Right ventricle myocardium inferior (tissue), 1 donor: ENCODE results near the gene VDR. TPM values are rescaled to one million over a fixed set of nuclear protein-coding genes. Genes with fewer than 3 reads are reported as not detected.

Experiments used
- ATAC-seq: fragments of 200-7000 bp; cut with Tn5 transposase; one replicate; pipeline ENCODE4 v1.9.1; 2020; ENCODE audit warnings: mild to moderate bottlenecking, moderate library complexity
- DNase-seq: peaks from one replicate; pipeline ENCODE4 v3.0.0; 2021; ENCODE audit errors: missing footprints
- intact Hi-C: fragments of 100-400 bp; cut with DNase I; formaldehyde crosslinking; loops from one replicate; pipeline ENCODE4 v1.11.0; 2022
- total RNA-seq: library from RNA; stranded (reverse); fragmentation: NEBNext Ultra II Directional; extraction: Animal tissue kit (Norgen Biotek cat#: 25700); gene quantifications from one replicate; pipeline ENCODE4 v1.2.1, GENCODE V29; 2021
- donor health status: DM: no; HTN: yes; CAD: no; lungs with severe emphysema.

The VDR gene
- total RNA-seq, 1 donor from 2014 or later, result 0.35 TPM

- no peak for DNase-seq
- no peak for ATAC-seq
- intact Hi-C loops, result no loop called here
Observed at GRCh38 chr12:47938093-47938492, 33.3 kb upstream of the VDR start.

GRCh38 chr12:47935184-47935583 lies 30.4 kb upstream of the VDR start:
- ATAC-seq (peak; percentile 82), DNase-seq (peak; percentile 78)
- intact Hi-C loops, result no loop called here

GRCh38 chr12:47931187-47931586 lies 26.4 kb upstream of the VDR start:
- intact Hi-C loops, result no loop called here
- ATAC-seq (no peak), DNase-seq (no peak)

DNA sequence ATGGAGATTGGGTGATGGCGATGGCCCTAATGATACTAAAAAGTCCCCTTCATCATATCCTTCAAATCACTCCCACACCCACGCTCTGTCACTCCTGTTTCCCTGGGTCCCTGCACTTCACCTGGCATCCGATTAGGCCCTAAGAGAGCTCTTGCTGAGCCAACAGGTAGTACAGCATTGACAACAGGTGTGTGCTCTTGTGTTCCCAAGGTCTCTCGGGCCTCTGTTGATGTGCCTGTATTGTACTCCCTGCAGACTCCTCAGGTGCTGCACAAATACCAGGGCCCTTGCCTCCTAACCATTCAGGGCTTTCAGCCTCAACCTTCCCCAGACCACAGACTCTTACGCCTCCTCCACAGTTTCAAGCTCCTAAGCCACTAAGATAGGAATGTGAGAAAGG lies 25.8 kb upstream of the VDR start:
- intact Hi-C loops, result no loop called here
- ATAC-seq, result no peak

GRCh38 chr12:47927346-47927745 lies 22.6 kb upstream of the VDR start:
- no peak for ATAC-seq
- no peak for DNase-seq
- intact Hi-C loops, result no loop called here

More for the DNA sequence above, 25.8 kb upstream of the VDR start:
- DNase-seq, result no peak

DNA sequence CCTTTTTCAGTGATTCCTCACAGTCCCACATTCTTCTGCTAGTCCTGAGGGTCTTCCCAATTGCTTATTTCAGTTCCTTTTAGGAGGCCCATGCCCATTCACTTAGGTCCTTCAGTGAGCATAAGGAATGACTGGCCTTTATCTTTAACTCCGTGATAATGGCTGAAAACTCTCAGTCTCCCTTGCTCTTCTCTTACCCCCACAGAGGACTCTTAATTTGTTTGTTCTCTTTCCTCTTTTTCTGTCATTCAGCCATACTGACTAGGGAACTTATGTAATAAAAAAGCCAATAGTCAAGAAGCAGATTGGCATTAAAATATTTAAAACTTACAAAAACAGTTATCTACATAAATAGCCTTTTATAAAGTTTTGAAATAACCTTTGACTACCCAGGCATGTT lies 17.1 kb upstream of the VDR start:
- ATAC-seq, result no peak

DNA sequence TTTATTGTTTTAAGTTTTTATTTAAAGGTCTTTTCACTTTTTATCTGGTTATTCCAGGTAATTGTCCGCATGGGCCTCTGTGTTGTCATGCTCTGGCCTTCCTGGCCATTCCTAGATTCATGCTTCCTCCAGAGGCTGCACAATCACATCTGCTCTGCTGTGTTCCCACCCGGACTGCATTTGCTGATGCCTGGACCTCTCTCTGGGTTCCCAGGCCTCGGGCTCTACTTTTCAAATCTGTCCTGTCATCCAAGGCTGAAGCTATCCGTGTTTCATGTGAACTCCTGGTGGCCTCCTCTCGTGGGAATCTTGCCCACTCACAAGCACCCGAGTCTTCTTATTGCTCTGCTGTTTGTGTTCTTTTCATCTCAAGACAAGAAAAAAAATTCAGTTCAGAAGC lies 16.1 kb upstream of the VDR start:
- DNase-seq (no peak), ATAC-seq (no peak)
- intact Hi-C loops, result no loop called here

More for the DNA sequence above, 17.1 kb upstream of the VDR start:
- DNase-seq, result no peak
- intact Hi-C loops, result no loop called here

GRCh38 chr12:47913081-47913480 lies 8.3 kb upstream of the VDR start:
- ATAC-seq, result no peak
- no peak for DNase-seq
- intact Hi-C loops, result no loop called here

DNA sequence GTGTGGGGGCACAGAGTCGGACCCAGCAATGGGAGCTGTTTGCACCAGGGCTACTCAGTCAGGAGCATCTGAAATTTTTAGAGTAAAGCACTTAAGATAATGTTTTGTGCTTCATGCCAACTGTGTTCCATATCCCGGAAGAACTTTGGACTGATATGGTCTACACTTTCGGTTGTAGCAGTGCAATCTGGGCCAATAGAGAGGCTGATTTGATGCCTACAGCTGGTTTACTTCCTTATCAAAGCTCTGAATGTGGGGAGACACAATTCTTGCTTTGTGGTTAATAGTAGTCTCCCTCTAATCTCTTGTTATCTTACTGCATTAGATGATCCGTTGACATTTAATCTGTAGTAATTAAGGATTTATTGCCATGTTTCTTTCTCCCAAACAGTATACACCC lies 7.8 kb upstream of the VDR start:
- intact Hi-C loops, result no loop called here
- ATAC-seq (no peak), DNase-seq (no peak)

DNA sequence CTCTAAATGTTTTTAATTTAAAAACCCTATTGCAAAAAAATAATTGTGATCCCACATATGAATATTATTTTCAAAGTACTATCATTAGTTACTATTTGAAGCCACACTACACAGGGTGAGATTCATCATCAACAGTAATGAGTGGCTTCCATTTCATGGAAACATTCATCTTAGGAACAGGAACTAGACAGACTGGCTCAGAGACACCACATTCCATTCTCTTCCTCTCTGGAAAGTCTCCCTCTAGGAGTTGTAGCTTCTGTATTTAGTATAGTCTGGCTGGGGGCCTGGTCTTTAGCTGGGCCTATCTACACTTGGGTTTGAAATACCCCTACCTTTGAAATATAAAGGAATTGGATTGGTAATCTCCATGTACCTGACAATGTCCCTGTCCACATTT lies 6.2 kb upstream of the VDR start:
- intact Hi-C loops, result no loop called here
- no peak for DNase-seq
- ATAC-seq, result no peak

GRCh38 chr12:47910486-47910885 lies 5.7 kb upstream of the VDR start:
- intact Hi-C loops, result no loop called here
- ATAC-seq, result no peak

DNA sequence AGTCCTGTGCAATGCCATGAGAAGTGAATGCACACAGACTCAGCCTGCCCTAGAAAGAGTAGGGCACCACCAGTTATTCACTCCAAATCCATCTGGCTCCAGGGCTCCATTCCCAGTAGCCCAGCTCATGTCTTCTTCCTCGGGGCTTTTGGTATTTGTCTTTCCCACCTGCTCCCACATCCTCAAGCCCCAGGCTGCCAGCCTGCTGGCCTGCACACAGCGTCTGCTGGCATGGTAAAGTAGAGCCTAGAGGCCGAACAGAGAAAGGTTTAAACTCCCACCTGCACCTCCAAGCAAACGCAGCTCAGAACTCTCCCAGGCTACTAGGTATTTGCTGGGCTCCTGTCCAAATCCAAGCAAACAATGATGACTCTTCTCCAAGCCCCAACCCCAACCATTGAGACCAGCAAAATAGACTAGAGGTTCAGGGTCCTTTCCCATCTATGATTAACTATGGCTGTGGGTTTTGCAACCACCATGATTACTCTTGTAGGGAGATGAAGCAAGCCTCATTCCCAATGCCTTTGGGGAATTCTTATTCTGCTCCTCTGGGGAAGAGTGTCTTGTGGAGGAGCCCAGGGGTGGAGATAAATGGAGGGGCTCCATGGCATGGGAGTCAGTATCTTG lies 5.2 kb upstream of the VDR start:
- intact Hi-C loops, result no loop called here
- ATAC-seq, result no peak
- no peak for DNase-seq

More at GRCh38 chr12:47910486-47910885, 5.7 kb upstream of the VDR start:
- no peak for DNase-seq

DNA sequence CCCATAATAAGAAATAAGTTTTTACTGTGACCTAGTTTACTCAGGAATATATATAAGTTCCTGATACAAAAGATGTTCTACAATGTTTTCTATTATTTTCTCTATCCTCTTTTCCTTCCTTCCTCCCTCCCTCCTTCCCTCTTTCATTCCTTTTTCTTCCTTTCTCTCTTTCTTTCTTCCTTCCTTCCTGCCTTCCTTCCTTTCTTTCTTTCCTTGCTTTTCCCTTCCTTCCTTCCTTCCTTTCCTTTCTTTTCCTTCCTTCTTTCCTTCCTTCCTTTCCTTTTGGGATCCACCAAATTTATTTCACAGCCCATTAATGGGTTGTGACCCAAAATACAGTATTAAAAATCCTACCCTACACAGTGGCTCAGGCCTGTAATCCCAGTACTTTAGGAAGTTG lies 3.9 kb upstream of the VDR start:
- no peak for DNase-seq
- intact Hi-C loops, result no loop called here
- ATAC-seq, result no peak

GRCh38 chr12:47907851-47908454 lies 3.2 kb upstream of the VDR start:
- ATAC-seq (no peak), DNase-seq (no peak)
- intact Hi-C loops, result loop anchor here (2.0 kb wide), 1 partner anchor 41 kb away; no protein-coding TSS in a partner anchor

- intact Hi-C loops, result no loop called here
- DNase-seq, result peak; percentile 77
Observed at GRCh38 chr12:47903927-47904712, 674 bp downstream of the VDR start.

DNA sequence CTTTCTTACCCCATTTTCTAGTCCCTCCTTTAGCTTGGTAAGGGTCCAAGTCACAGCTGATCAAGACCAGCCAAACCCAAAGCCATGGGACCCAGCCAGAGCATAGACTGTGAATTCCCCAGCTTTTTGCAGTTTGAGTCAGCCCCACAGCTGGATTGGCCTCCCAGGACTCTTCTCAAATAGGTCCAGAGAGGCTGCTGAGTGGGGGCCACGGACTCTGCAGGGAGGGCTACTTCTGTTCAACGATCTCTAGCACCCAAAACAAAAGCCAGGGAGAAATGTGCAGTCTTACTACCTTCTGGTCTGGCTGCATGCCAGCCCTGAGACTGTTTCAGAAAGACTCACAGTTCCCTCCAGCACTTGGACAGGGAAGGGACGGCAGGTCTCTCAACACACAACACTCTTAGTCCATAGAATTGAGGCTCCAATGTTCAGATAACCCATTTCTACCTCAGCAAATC lies 1.6 kb downstream of the VDR start:
- no peak for DNase-seq
- no peak for ATAC-seq
- intact Hi-C loops, result no loop called here

More at GRCh38 chr12:47903927-47904712, 674 bp downstream of the VDR start:
- ATAC-seq, result peak; percentile 58

DNA sequence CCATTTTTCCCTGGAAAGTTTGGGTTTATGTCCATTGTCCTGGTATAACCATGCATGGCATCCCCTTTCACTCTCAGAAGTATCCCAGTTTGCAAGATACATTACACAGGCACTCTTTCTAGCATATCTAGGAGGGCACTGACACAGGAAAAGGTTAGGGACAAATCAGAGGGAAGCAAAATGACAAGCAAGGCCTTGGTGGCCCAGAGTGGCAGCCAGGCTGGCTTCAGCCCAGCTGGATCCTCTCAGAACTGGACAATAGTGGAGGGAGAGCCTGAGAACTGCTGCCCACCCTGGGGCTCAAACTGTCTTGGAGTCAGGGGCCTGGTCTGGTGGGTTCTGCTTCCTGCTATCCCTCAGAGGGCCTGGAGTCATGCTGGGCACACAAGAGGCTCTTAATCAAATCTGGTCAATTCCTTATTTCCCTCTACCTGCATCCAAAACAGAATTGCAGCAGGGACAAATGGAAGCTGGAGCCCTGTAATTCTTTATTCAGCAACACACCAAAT lies 2.6 kb downstream of the VDR start:
- intact Hi-C loops, result no loop called here
- DNase-seq, result no peak
- ATAC-seq, result no peak

DNA sequence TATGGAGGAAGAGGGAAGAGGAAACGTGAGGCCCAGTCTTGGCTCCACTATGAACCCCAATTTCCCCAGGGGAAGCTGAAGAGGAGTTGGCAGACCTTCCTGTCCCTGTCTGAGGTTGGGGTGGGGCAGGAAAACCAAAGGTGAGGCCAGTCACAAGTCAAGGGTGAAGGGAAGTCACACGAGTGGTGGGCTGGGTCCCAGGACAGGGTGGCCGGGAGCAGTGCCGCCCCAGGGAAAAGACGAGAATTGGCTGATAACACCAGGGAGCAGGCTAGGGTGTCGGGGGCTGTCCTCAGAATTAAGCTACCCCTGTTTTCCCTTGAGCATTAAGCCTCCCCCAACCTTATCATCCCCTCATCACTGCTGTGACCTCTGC lies 3.1 kb downstream of the VDR start:
- ATAC-seq, result no peak
- DNase-seq, result no peak
- intact Hi-C loops, result no loop called here

DNA sequence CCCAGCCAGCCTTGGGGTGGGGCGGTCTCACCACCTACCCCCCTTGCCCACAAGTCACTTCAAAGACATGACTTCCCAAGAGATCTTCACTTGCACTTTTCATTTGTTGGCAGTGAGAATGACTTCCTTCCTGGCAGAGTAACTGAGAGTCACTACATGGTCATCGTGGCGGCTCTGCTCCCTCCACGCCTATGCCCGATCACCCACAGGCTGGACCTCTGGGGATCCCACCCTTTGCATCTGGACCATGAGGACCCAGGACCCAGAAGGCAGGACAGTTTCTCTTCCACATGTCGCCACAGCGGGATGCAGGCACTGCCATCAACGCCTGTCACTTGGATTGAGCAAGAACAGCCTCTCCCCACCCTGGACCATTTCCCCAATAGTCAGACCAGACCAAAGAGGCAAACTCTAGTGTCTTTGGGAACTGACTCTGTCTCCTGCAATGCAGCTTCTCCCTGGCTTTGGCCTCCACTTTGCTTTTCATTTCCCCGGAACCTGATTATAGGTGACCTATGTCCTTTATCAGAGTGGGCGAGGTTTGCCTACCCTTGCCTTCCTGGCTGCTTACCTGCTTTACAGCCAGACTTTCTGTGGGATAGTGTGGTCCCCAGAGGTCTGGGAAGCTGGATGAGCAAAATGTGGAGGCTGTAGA lies 3.6 kb downstream of the VDR start:
- ATAC-seq (no peak), DNase-seq (no peak)
- intact Hi-C loops, result no loop called here
